Gastrocnemius medialis (tissue), 4 donors: ENCODE results near the gene TEX264. TPM values are rescaled to one million over a fixed set of nuclear protein-coding genes. Genes with fewer than 3 reads are reported as not detected.
"Not testable (repeated sequence)": the region's sequence is repeated elsewhere in the genome, so short reads cannot be mapped to it uniquely, and the experiment has no call there.

Source experiments
- ATAC-seq, 2 donors: fragments of 150-250 bp; one replicate each; pipeline ENCODE4 v1.9.1; 2016
- DNase-seq, 2 donors: peaks; one replicate each; pipeline ENCODE4 v3.0.0-alpha.2; 2019
- H3K27ac ChIP-seq, 4 donors: fragments of 200-600 bp; sonication (generic); 1 replicate in 1 of 4; 2 replicates in 3 of 4; pipeline ENCODE4 v1.5.1; 2016 to 2018; ENCODE audit warnings: mild to moderate bottlenecking in 2 of 4, moderate library complexity in 1 of 4
- H3K27me3 ChIP-seq, 3 donors: fragments of 200-600 bp; sonication (generic) in 2 of 3; 1 replicate in 1 of 3; 2 replicates in 2 of 3; pipeline versions ENCODE4 v1.5.1 to v1.6.0; 2016 to 2019; ENCODE audit warnings: mild to moderate bottlenecking in 1 of 3, moderate library complexity in 1 of 3
- H3K36me3 ChIP-seq, 2 donors: fragments of 200-600 bp; sonication (generic) in 1 of 2; one replicate each; pipeline ENCODE4 v1.5.1; 2017 to 2018
- H3K4me1 ChIP-seq, 2 donors: fragments of 200-600 bp; sonication (generic) in 1 of 2; one replicate each; pipeline ENCODE4 v1.5.1; 2016 to 2017; ENCODE audit warnings: mild to moderate bottlenecking in 2 of 2
- H3K4me3 ChIP-seq, 4 donors: fragments of 200-600 bp; sonication (generic) in 3 of 4; 1 replicate in 1 of 4; 2 replicates in 3 of 4; pipeline ENCODE4 v1.5.1; 2016 to 2019; ENCODE audit warnings: mild to moderate bottlenecking in 2 of 4
- H3K9me3 ChIP-seq, 3 donors: fragments of 200-600 bp; sonication (generic) in 2 of 3; 1 replicate in 1 of 3; 2 replicates in 2 of 3; pipeline ENCODE4 v1.5.1; 2016 to 2019
- POLR2A ChIP-seq, 2 donors: fragments of 450-650 bp; IDR thresholded peaks; one replicate each; pipeline ENCODE4 v1.6.1; 2017; ENCODE audit warnings: antibody characterized with exemption in 2 of 2, mild to moderate bottlenecking in 2 of 2, moderate library complexity in 2 of 2
- in situ Hi-C, 4 donors: fragments of 200-750 bp; cut with MboI; loops; one replicate each; pipeline versions ENCODE4 v1.15.0 to v1.8.0; 2017; ENCODE audit warnings: low sequenced_read_pairs in 4 of 4
- intact Hi-C: fragments of 100-400 bp; cut with DNase I; formaldehyde crosslinking; loops from one replicate; pipeline ENCODE4 v1.15.1; 2023; ENCODE audit warnings: low total_unique reads
- total RNA-seq, 4 donors: library from RNA; depleted of rRNA; stranded (reverse); fragments of >200 nt; gene quantifications; one replicate each; pipeline versions ENCODE4 v1.1.0 to v1.2.3, GENCODE V29; 2016
- TF ChIP-seq, protein P1 (sequence below), 5 experiments: fragments of 450-650 bp in 3 of 5; fragments of 200-600 bp in 2 of 5; sonication (generic) in 2 of 5; IDR thresholded peaks in 4 of 5; conservative IDR thresholded peaks in 1 of 5; 1 replicate in 4 of 5; 2 replicates in 1 of 5; pipeline ENCODE4 v1.5.1; 2016 to 2019; ENCODE audit warnings: antibody characterized with exemption in 5 of 5, mild to moderate bottlenecking in 3 of 5, moderate library complexity in 3 of 5

TEX264 gene
- total RNA-seq, 4 donors from 2014 or later: 43.9 to 83.5 (median 54.3) TPM

- Histone ChIP-seq H3K4me1 (no peaks in the 10 kb centered on the region), H3K9me3 (no peaks in the 10 kb centered on the region), H3K4me3 (no peak overlapping the region), H3K27ac (no peak overlapping the region), H3K36me3 (no peaks in the 10 kb centered on the region), H3K27me3 (peaks cover 0 to 7% (median 0%) of the 10 kb centered on the region in 3 donors)
- in situ Hi-C loops: no loop called here
- intact Hi-C loops: no loop called here
- DNase-seq (no peak), ATAC-seq (no peak)
- TF ChIP-seq POLR2A (IDR thresholded peaks at IDR 0.05): no peak
- TF ChIP-seq, protein P1, sequence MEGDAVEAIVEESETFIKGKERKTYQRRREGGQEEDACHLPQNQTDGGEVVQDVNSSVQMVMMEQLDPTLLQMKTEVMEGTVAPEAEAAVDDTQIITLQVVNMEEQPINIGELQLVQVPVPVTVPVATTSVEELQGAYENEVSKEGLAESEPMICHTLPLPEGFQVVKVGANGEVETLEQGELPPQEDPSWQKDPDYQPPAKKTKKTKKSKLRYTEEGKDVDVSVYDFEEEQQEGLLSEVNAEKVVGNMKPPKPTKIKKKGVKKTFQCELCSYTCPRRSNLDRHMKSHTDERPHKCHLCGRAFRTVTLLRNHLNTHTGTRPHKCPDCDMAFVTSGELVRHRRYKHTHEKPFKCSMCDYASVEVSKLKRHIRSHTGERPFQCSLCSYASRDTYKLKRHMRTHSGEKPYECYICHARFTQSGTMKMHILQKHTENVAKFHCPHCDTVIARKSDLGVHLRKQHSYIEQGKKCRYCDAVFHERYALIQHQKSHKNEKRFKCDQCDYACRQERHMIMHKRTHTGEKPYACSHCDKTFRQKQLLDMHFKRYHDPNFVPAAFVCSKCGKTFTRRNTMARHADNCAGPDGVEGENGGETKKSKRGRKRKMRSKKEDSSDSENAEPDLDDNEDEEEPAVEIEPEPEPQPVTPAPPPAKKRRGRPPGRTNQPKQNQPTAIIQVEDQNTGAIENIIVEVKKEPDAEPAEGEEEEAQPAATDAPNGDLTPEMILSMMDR (IDR thresholded peaks at IDR 0.05 in 4 of 5, conservative IDR thresholded peaks at IDR 0.05 in 1 of 5): no peak
Measured at GRCh38 chr3:51733859-51734571, 63.0 kb downstream of the TEX264 start.

GRCh38 chr3:51734572-51734907 is 63.5 kb downstream of the TEX264 start:
- Histone ChIP-seq H3K9me3 (no peaks in the 10 kb centered on the region), H3K4me1 (no peaks in the 10 kb centered on the region), H3K36me3 (no peaks in the 10 kb centered on the region), H3K27me3 (peaks cover 0 to 7% (median 0%) of the 10 kb centered on the region in 3 donors), H3K27ac (no peak overlapping the region), H3K4me3 (no peak overlapping the region)
- intact Hi-C loops: no loop called here
- no peak for DNase-seq
- TF ChIP-seq, protein P1 (IDR thresholded peaks at IDR 0.05 in 4 of 5, conservative IDR thresholded peaks at IDR 0.05 in 1 of 5): no peak
- TF ChIP-seq POLR2A (IDR thresholded peaks at IDR 0.05): no peak
- in situ Hi-C loops: no loop called here
- ATAC-seq: no peak

GRCh38 chr3:51735039-51735438 is 64.0 kb downstream of the TEX264 start:
- ATAC-seq (no peak), DNase-seq (no peak)
- no peak overlapping the region for H3K27ac ChIP-seq
- H3K4me3 ChIP-seq: no peak overlapping the region
- H3K36me3 ChIP-seq: no peaks in the 10 kb centered on the region
- in situ Hi-C loops (no loop called here), intact Hi-C loops (no loop called here)
- H3K4me1 ChIP-seq: no peaks in the 10 kb centered on the region
- H3K27me3 ChIP-seq: peaks cover 0 to 7% (median 0%) of the 10 kb centered on the region in 3 donors
- no peaks in the 10 kb centered on the region for H3K9me3 ChIP-seq
- TF ChIP-seq, protein P1 (IDR thresholded peaks at IDR 0.05 in 4 of 5, conservative IDR thresholded peaks at IDR 0.05 in 1 of 5): no peak
- no peak for TF ChIP-seq POLR2A (IDR thresholded peaks at IDR 0.05)

GRCh38 chr3:51735950-51736349 is 64.9 kb downstream of the TEX264 start:
- in situ Hi-C loops (no loop called here), intact Hi-C loops (no loop called here)
- Histone ChIP-seq H3K4me3 (no peak overlapping the region), H3K9me3 (no peaks in the 10 kb centered on the region), H3K36me3 (no peaks in the 10 kb centered on the region), H3K27ac (no peak overlapping the region), H3K27me3 (peaks cover 0 to 7% (median 0%) of the 10 kb centered on the region in 3 donors), H3K4me1 (no peaks in the 10 kb centered on the region)
- TF ChIP-seq POLR2A (IDR thresholded peaks at IDR 0.05): no peak
- TF ChIP-seq, protein P1 (IDR thresholded peaks at IDR 0.05 in 4 of 5, conservative IDR thresholded peaks at IDR 0.05 in 1 of 5): no peak
- ATAC-seq: no peak
- no peak for DNase-seq

DNA sequence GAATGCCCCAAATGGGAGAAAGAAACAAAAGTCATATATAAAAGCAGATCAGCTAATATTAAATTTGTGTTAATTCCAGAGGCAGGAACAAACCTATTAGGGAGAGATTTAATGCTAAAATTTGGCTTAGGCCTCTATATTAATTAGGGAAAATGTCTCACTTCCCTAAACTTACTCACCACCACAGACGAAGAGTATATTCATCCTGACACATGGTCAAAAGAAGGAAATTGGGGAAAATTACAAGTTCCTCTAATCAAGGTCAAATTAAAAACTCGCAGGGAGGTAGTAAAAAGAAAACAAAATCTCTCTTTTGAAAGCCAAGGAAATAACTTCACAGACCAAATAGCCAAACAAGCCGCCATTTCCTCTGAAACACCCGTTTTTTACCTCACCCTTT is 68.1 kb downstream of the TEX264 start:
- no peak for TF ChIP-seq POLR2A (IDR thresholded peaks at IDR 0.05)
- TF ChIP-seq, protein P1 (IDR thresholded peaks at IDR 0.05 in 4 of 5, conservative IDR thresholded peaks at IDR 0.05 in 1 of 5): no peak
- H3K4me1 ChIP-seq: no peaks in the 10 kb centered on the region
- DNase-seq (no peak), ATAC-seq (no peak)
- H3K4me3 ChIP-seq: no peak overlapping the region
- H3K36me3 ChIP-seq: no peaks in the 10 kb centered on the region
- H3K27ac ChIP-seq: no peak overlapping the region
- in situ Hi-C loops: no loop called here
- no peaks in the 10 kb centered on the region for H3K9me3 ChIP-seq
- peaks cover 0 to 7% (median 0%) of the 10 kb centered on the region in 3 donors for H3K27me3 ChIP-seq
- intact Hi-C loops: no loop called here

DNA sequence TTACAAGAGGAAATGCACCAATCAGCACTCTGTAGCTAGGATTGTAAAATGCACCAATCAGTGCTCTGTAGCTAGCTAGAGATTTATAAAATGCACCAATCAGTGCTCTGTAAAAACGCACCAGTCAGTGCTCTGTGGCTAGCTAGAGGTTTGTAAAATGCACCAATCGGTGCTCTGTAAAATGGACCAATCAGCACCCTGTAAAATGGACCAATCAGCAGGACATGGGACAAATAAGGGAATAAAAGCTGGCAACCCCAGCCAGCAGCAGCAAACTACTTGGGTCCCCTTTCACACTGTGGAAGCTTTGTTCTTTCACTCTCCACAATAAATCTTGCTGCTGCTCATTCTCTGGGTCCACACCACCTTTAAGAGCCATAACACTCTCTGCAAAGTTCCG is 71.3 kb downstream of the TEX264 start:
- H3K4me3 ChIP-seq, H3K36me3 ChIP-seq, ATAC-seq, intact Hi-C loops, H3K4me1 ChIP-seq, H3K9me3 ChIP-seq, H3K27ac ChIP-seq, H3K27me3 ChIP-seq, DNase-seq, in situ Hi-C loops: not testable (repeated sequence)

DNA sequence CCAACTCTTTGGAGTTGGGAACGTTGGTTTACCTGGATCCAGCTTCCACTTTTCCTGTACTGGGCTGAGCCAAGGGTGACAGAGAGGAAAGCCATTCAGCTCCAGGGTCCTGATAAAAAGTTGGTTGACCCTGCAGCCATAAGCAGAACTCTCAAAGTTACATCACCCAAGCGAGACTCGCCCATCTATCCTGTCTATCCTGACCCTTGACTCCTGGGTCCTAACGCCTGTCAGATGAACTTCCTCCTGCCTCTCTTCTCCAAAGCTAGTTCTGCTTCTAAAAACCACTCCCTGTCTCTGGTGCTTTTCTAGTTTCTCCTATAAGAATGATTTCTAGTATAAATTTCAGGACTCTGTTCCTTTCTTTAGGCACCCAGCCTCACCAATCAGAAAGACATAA is 71.9 kb downstream of the TEX264 start:
- peak in 1 of 2 donors; percentile 13 for DNase-seq
- intact Hi-C loops, ATAC-seq, H3K4me3 ChIP-seq, H3K9me3 ChIP-seq, in situ Hi-C loops, H3K36me3 ChIP-seq, H3K27ac ChIP-seq, H3K27me3 ChIP-seq, H3K4me1 ChIP-seq: not testable (repeated sequence)
